Epithelial cell of proximal tubule (primary cell): ENCODE data around the gene TMPRSS2. TPM values are rescaled to one million over a fixed set of nuclear protein-coding genes. Genes with fewer than 3 reads are reported as not detected.

ENCODE experiments used
- DNase-seq: peaks from one replicate; pipeline ENCODE4 v3.0.0-alpha.2; 2011; ENCODE audit warnings: low read depth
- H3K4me3 ChIP-seq: 2 replicates; pipeline ENCODE4 v1.5.1; 2011; ENCODE audit warnings: low read depth, mild to moderate bottlenecking, low read length
- total RNA-seq: library from RNA; depleted of rRNA; stranded (reverse); fragments of >200 nt; gene quantifications from 2 replicates; pipeline ENCODE4 v1.2.3, GENCODE V29; 2015
- TF ChIP-seq, protein P1 (sequence below): conservative IDR thresholded peaks from 2 replicates; pipeline ENCODE4 v1.5.1; 2012; ENCODE audit warnings: low read depth, mild to moderate bottlenecking, low read length

TMPRSS2 gene
- total RNA-seq, 1 donor from 2014 or later, result 9.1 TPM

DNA sequence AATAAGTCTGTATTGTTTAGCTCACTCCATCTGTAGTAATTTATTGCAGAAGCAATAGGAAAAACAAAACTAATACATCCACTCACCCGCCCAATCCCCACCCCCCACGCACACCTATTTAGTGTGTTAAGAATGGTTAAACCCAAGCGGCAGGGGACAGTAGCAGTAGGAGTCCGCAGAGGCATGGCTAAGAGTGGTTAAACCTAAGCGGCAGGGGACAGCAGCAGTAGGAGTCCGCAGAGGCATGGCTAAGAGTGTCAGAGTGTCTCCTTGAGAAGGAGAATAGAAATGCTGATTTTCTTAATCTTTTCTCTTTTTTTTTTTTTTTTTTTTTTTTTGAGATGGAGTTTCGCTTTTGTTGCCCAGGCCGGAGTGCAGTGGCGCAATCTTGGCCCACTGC, 34.8 kb upstream of the TMPRSS2 start:
- no peak overlapping the region for H3K4me3 ChIP-seq
- TF ChIP-seq, protein P1, sequence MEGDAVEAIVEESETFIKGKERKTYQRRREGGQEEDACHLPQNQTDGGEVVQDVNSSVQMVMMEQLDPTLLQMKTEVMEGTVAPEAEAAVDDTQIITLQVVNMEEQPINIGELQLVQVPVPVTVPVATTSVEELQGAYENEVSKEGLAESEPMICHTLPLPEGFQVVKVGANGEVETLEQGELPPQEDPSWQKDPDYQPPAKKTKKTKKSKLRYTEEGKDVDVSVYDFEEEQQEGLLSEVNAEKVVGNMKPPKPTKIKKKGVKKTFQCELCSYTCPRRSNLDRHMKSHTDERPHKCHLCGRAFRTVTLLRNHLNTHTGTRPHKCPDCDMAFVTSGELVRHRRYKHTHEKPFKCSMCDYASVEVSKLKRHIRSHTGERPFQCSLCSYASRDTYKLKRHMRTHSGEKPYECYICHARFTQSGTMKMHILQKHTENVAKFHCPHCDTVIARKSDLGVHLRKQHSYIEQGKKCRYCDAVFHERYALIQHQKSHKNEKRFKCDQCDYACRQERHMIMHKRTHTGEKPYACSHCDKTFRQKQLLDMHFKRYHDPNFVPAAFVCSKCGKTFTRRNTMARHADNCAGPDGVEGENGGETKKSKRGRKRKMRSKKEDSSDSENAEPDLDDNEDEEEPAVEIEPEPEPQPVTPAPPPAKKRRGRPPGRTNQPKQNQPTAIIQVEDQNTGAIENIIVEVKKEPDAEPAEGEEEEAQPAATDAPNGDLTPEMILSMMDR, result no peak
- no peak for DNase-seq

DNA sequence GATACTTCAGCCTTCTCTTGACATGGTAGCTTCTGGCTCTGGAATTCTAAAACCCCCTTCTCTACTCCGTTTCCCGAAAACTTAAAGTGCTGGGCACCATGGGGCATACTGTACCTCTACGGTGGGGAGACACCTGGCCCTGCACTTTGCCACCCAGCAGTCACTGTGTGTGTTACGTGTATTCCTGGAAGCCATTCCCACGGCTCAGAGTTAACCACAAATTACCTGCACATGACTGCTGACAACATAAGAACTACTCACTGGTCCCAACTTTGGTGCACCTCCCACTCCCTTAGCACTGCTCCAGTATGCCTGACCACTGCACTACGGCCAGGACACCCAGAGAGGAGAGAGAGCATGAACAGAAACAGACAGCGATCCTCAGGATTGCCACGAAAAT, 29.4 kb upstream of the TMPRSS2 start:
- no peak for DNase-seq
- H3K4me3 ChIP-seq, result no peak overlapping the region
- TF ChIP-seq, protein P1, result no peak

DNA sequence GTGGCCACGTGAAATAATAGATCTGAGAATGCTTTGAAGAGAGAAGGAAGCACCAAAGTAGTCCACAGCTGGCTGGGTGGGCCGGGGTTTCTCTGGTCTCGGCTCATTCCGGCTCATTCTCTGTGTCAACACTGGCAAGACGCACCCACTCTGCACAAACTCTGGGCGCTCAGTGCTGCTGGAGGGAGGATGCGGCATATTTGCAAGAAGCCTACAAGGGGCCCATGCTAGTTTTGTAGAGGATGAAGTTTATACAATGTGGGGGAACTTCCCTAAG, 28.8 kb upstream of the TMPRSS2 start:
- H3K4me3 ChIP-seq, result no peak overlapping the region
- TF ChIP-seq, protein P1, result no peak
- DNase-seq, result no peak

DNA sequence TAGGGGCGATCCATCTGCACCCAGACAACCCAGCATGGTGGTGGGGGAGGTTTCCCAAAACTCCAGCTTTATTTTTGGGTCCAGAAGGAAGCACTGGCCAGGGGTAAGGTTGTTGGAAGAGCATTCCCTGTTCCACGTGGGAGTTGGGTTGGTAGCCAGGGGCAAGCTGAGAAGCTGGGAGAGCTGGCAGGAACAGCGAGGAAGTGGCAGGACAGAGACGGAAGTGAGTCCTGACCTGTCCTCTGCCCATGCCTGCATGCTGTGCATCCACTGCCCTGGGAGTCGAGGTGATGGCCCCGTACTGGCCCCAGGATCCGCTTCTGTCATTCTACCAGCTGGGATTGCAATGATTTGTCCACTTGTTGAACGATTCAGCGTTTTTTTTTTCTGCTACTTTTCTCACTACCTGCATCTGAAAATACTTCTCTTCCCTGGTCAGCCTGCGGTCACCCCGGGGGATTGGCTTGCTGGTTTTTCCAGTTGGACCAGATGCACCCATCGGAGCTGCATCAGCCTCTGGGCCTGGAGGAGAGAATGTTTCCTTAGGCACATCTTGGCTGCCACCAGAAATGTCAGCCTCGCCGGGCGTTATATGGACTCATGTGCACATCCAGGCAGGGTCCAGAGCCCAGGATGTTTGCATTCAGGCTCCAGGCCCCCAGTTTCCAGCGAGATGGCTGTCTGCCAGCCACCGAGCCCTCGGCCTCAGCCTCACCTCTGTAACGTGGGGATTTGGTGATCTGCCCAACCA, 28.3 kb upstream of the TMPRSS2 start:
- DNase-seq, result no peak
- no peak overlapping the region for H3K4me3 ChIP-seq
- TF ChIP-seq, protein P1, result no peak

DNA sequence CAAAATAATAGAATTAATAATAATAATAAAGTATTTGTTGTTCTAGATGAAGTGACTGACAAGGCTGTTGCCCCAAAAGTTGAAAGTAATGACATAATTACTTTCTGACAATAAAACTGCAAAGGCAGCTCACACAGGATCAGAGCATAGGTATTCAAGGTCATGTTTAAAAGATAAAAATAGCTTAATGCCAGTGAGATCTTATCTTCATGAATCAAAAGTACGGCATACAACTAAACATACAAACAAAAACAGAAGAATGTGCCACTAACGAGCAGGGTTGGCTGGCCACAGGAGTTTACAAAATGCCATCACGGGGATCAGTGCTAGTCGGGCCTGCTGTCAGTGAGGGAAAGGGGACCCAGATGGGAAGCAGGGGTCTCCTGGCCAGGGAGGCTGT, 22.4 kb upstream of the TMPRSS2 start:
- no peak overlapping the region for H3K4me3 ChIP-seq
- no peak for DNase-seq
- TF ChIP-seq, protein P1, result no peak

DNA sequence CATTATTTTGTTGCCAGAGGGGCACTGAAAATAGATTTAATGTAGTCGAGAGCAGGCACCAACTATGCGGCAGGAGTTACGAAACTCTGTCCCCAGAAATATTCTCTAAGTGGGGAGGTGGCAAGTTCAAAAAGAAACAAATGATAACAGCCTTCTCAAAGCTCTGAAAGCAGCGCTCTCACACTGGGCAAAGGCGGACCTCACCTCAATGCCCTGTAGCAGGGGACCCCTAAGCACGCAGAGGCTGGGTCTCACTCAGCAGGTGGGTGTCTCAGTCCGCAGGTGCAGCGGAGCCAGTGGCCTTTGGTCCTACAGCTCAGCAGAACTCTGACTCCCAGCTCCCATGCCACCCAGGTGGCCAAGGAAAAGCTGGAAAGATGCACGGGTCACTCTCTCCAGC, 21.8 kb upstream of the TMPRSS2 start:
- DNase-seq, result no peak
- H3K4me3 ChIP-seq, result no peak overlapping the region
- TF ChIP-seq, protein P1, result no peak

DNA sequence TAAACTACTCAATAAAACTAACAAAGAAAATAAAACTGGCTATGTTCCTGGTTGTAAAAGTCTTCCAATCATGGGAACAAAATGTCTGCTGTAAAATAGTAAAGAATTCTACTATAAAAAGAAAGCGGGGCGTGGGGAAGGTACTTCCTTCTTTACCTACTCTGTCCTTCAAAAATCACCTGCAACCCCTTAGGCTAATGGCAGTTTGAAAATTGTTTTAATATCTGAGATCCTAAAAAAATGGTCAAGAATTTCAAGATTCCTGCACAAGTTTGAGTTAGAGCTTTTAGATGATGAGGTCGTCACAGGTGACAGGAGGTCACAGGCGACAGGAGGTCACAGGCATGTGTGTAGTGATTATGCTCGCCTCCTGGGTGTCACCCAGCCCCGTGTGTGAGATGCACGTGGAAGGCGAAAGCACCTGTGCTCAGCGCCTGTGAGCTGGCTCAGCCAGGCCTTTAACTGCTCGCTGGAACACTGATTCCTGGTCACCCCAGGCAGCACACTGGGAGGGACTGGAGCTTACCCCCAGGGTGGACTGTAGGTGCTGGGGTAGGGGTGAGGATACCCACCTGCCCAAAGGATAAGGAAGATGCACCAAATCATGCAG, 18.6 kb upstream of the TMPRSS2 start:
- no peak for DNase-seq
- H3K4me3 ChIP-seq, result no peak overlapping the region
- TF ChIP-seq, protein P1, result no peak
